Keratinocyte (primary cell): ENCODE results near the gene GANC.

Experiments used
- CTCF ChIP-seq, 3 experiments: IDR thresholded peaks in 1 of 3; conservative IDR thresholded peaks in 1 of 3; optimal IDR thresholded peaks in 1 of 3; 2 replicates in 2 of 3; 3 replicates in 1 of 3; pipeline versions ENCODE3 to v1.5.1; 2011; ENCODE audit warnings: low read length in 3 of 3, mild to moderate bottlenecking in 3 of 3, moderate library complexity in 2 of 3, control low read depth in 1 of 3, inconsistent platforms in 1 of 3; ENCODE audit not compliant: insufficient read depth in 2 of 3; ENCODE audit errors: extremely low read depth in 1 of 3
- EZH2 ChIP-seq: IDR thresholded peaks from one replicate; pipeline ENCODE4 v1.6.1; 2012; ENCODE audit warnings: inconsistent platforms, mild to moderate bottlenecking, low read length, moderate library complexity

DNA sequence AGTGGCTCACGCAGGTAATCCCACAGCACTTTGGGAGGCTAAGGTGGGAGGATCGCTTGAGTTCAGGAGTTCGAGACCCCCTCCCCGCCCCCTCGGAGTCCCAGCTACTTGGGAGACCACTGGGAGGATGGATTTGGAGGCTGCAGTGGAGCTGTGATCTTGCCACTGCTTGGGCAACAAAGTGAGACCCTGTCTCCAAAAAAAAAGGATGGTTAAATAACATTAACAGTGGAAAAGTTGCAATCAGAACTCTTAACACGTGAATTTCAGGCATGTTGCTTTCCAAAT is 1.6 kb downstream of the GANC start:
- TF ChIP-seq CTCF (optimal IDR thresholded peaks at IDR 0.05 in 1 of 3, IDR thresholded peaks at IDR 0.05 in 1 of 3, conservative IDR thresholded peaks at IDR 0.05 in 1 of 3; ENCODE audit: extremely low read depth in 1 of 3, insufficient read depth in 2 of 3, low read length in 3 of 3) (no peak), EZH2 (no peak)
